ENCODE measurements around the gene SSR2.

GRCh38 chr1:156060937-156061636 lies 40.3 kb upstream of the SSR2 start, which contains the start of gene RAB25:
- TF ChIP-seq CTCF (IDR thresholded peaks at IDR 0.05; ENCODE audit: low read depth, low read length) (no peak), EZH2phosphoT487 (IDR thresholded peaks at IDR 0.05; ENCODE audit: low read depth) (no peak)
